Measurements from ENCODE around the gene DNAAF5. TPM values are rescaled to one million over a fixed set of nuclear protein-coding genes. Genes with fewer than 3 reads are reported as not detected.

Gene DNAAF5
- total and polyA plus RNA-seq, 2 of the 13 experiments (the other 11 are each of a cell fraction or from before 2014, with no cell fraction given): 11.9 to 21.5 TPM

- TF ChIP-seq SALL1 (CRISPR knock-in tag; IDR thresholded peaks at IDR 0.05): 0 out of 2 replicates have a peak, but pooled peaks have one; percentile 18
- TF ChIP-seq STAG1 (CRISPR knock-in tag; IDR thresholded peaks at IDR 0.05): peak; percentile 80
- 0 out of 2 replicates have a peak, but pooled peaks have one; percentile 31 for TF ChIP-seq ZNF501 (CRISPR knock-in tag; IDR thresholded peaks at IDR 0.05)
- peak; percentile 35 for TF ChIP-seq XRCC5 (optimal IDR thresholded peaks at IDR 0.05; ENCODE audit: low read length)
- peak; percentile 50 for TF ChIP-seq HNF1B (CRISPR knock-in tag; IDR thresholded peaks at IDR 0.05)
- TF ChIP-seq MTF1 (CRISPR knock-in tag; IDR thresholded peaks at IDR 0.05): no peak
These were observed 60.2 kb downstream of the DNAAF5 start (continued) for GRCh38 chr7:786472-787255.

- peaks cover 9 to 26% of the 10 kb centered on the region in 2 experiments; a peak in 4 of 5 replicates for H3K36me3 ChIP-seq (replicated peaks in 1 of 2; ENCODE audit: control insufficient read depth in 1 of 2, insufficient read depth in 2 of 2, low read length in 2 of 2)
- H2AFZ ChIP-seq (ENCODE audit: low read length): no peak overlapping the region
- H3K4me1 ChIP-seq (ENCODE audit: insufficient read depth, low read length): no peaks in the 10 kb centered on the region
- no peak for TF ChIP-seq ZNF788 (CRISPR knock-in tag; IDR thresholded peaks at IDR 0.05; ENCODE audit: borderline replicate concordance)
- TF ChIP-seq ZNF282 (IDR thresholded peaks at IDR 0.05; ENCODE audit: partially characterized antibody): no peak
- 0 out of 2 replicates have a peak, but pooled peaks have one; percentile 4 for TF ChIP-seq CTCF (CRISPR knock-in tag; IDR thresholded peaks at IDR 0.05)
- TF ChIP-seq MYNN (CRISPR knock-in tag; IDR thresholded peaks at IDR 0.05; ENCODE audit: low read depth): no peak
- 0 out of 2 replicates have a peak, but pooled peaks have one; percentile 18 for TF ChIP-seq STAG1 (CRISPR knock-in tag; IDR thresholded peaks at IDR 0.05)
- no TSS peak for BruUV-seq (replicated peaks)
- H3K9me3 ChIP-seq (ENCODE audit: low read length): no peaks in the 10 kb centered on the region
- ATAC-seq (peak; percentile 69), FAIRE-seq (no peak), DNase-seq (ENCODE audit: low spot score) (no peak)
- H3K27ac ChIP-seq (ENCODE audit: extremely low read length, insufficient read depth, low read length): no peak overlapping the region
- H3K9ac ChIP-seq (ENCODE audit: insufficient read depth, low read depth, low read length): no peak overlapping the region
- WGBS (ENCODE audit: low lambda C conversion rate): 93% methylated on average over 24 of the region's 27 CpGs
- no peaks in the 10 kb centered on the region for H4K20me1 ChIP-seq (ENCODE audit: insufficient read depth, low read length)
- in situ Hi-C loops (cut with HindIII; ENCODE audit: extremely low pct_ligation_motif_present, low pct_unique_long_range_greater_than_20kb): loop anchor here (5.0 kb wide), 1 partner anchor 85 kb away; no protein-coding TSS in a partner anchor
- no peak overlapping the region for H3K4me3 ChIP-seq (replicated peaks in 1 of 3; ENCODE audit: insufficient read depth in 1 of 3, low read depth in 2 of 3, low read length in 3 of 3)
- intact Hi-C loops (cut with micrococcal nuclease; ENCODE audit: unreplicated experiment): loop anchor here (1.0 kb wide), 1 partner anchor 25 kb away; no protein-coding TSS in a partner anchor
- H3K27me3 ChIP-seq (ENCODE audit: control insufficient read depth in 1 of 2, insufficient read depth in 2 of 2, low read length in 2 of 2): no peaks in the 10 kb centered on the region
- no peaks in the 10 kb centered on the region for H3K79me2 ChIP-seq (ENCODE audit: insufficient read depth, low read length)
- ChIA-PET POLR2A (no interaction called here), CTCF (ENCODE audit: low intra/inter-chr PET ratio, low total read pairs) (interaction anchor here (4.2 kb wide), 1 partner anchor 86 kb away, joined by 23 read pairs; no protein-coding TSS in a partner anchor)
- H3K4me2 ChIP-seq (ENCODE audit: low read depth, low read length): no peak overlapping the region
These were observed 61.1 kb downstream of the DNAAF5 start for GRCh38 chr7:787332-788240.

Measured in HepG2 (cell line).